Natural killer cell treated with Interleukin-12 subunit alpha and Interleukin-12 subunit beta and Interleukin-15 and Interleukin-18, amount 100 ng/mL, for 72 hours (primary cell): Measurements from ENCODE around the gene GLDC. TPM values are rescaled to one million over a fixed set of nuclear protein-coding genes. Genes with fewer than 3 reads are reported as not detected.

ENCODE experiments used
- ATAC-seq, 2 donors: fragments of 150-1000 bp; cut with Tn5 transposase in 1 of 2; sonication (Bioruptor Pico), chemical (Tn5 transposase) in 1 of 2; 2 replicates each; pipeline ENCODE4 v1.10.0; 2021
- DNase-seq: peaks from one replicate; pipeline ENCODE4 v3.0.0; 2022; ENCODE audit warnings: low spot score
- H3K27ac Mint-ChIP-seq, 2 donors: 1 replicate in 1 of 2; 2 replicates in 1 of 2; pipeline ENCODE4 v1.8.0; 2022; ENCODE audit warnings: mixed read lengths in 2 of 2, mild to moderate bottlenecking in 1 of 2, moderate library complexity in 1 of 2
- H3K27me3 Mint-ChIP-seq, 2 donors: 1 replicate in 1 of 2; 2 replicates in 1 of 2; pipeline ENCODE4 v1.8.0; 2022; ENCODE audit warnings: mixed read lengths in 2 of 2
- H3K36me3 Mint-ChIP-seq: one replicate; pipeline ENCODE4 v1.8.0; 2022; ENCODE audit warnings: mixed read lengths
- H3K4me1 Mint-ChIP-seq, 2 donors: 1 replicate in 1 of 2; 2 replicates in 1 of 2; pipeline ENCODE4 v1.8.0; 2022; ENCODE audit warnings: low read depth in 2 of 2, mixed read lengths in 2 of 2, mild to moderate bottlenecking in 1 of 2
- H3K4me3 Mint-ChIP-seq: one replicate; pipeline ENCODE4 v1.8.0; 2022; ENCODE audit warnings: mixed read lengths
- H3K9me3 Mint-ChIP-seq: 2 replicates; pipeline ENCODE4 v1.8.0; 2022; ENCODE audit warnings: mixed read lengths
- total RNA-seq, 2 donors: library from RNA; stranded (reverse); gene quantifications; one replicate each; pipeline ENCODE4 v1.2.3, GENCODE V29; 2022

Gene GLDC
- total RNA-seq, 2 donors from 2014 or later = 1.4 to 15.2 TPM

- Mint-ChIP-seq H3K36me3 (no peaks in the 10 kb centered on the region), H3K9me3 (no peaks in the 10 kb centered on the region), H3K27ac (no peak overlapping the region), H3K27me3 (peaks cover 0 to 2% of the 10 kb centered on the region in 2 donors), H3K4me1 (no peaks in the 10 kb centered on the region), H3K4me3 (no peak overlapping the region)
- no peak for DNase-seq
- ATAC-seq = no peak
Observed at GRCh38 chr9:6592231-6592630, 53.3 kb downstream of the GLDC start.

GRCh38 chr9:6590772-6591384 is 54.7 kb downstream of the GLDC start:
- DNase-seq = no peak
- no peaks in the 10 kb centered on the region for H3K4me1 Mint-ChIP-seq
- no peak overlapping the region for H3K4me3 Mint-ChIP-seq
- H3K36me3 Mint-ChIP-seq = no peaks in the 10 kb centered on the region
- no peaks in the 10 kb centered on the region for H3K9me3 Mint-ChIP-seq
- no peak for ATAC-seq
- H3K27ac Mint-ChIP-seq = no peak overlapping the region
- peaks cover 0 to 2% of the 10 kb centered on the region in 2 donors for H3K27me3 Mint-ChIP-seq

GRCh38 chr9:6590334-6590733 is 55.2 kb downstream of the GLDC start:
- H3K27me3 Mint-ChIP-seq = peaks cover 0 to 2% of the 10 kb centered on the region in 2 donors
- no peaks in the 10 kb centered on the region for H3K4me1 Mint-ChIP-seq
- H3K27ac Mint-ChIP-seq = no peak overlapping the region
- no peak for ATAC-seq
- H3K9me3 Mint-ChIP-seq = no peaks in the 10 kb centered on the region
- H3K4me3 Mint-ChIP-seq = no peak overlapping the region
- DNase-seq = no peak
- no peaks in the 10 kb centered on the region for H3K36me3 Mint-ChIP-seq

GRCh38 chr9:6584881-6585597 is 60.5 kb downstream of the GLDC start:
- Mint-ChIP-seq H3K4me3 (no peak overlapping the region), H3K4me1 (no peaks in the 10 kb centered on the region), H3K27ac (no peak overlapping the region), H3K36me3 (no peaks in the 10 kb centered on the region), H3K27me3 (peaks cover 6 to 15% of the 10 kb centered on the region in 2 donors), H3K9me3 (no peaks in the 10 kb centered on the region)
- DNase-seq (no peak), ATAC-seq (no peak)

GRCh38 chr9:6581253-6581652 is 64.3 kb downstream of the GLDC start:
- no peak overlapping the region for H3K4me3 Mint-ChIP-seq
- no peak overlapping the region for H3K27ac Mint-ChIP-seq
- H3K27me3 Mint-ChIP-seq = peaks cover 17 to 29% of the 10 kb centered on the region in 2 donors
- no peaks in the 10 kb centered on the region for H3K36me3 Mint-ChIP-seq
- ATAC-seq = no peak
- no peaks in the 10 kb centered on the region for H3K9me3 Mint-ChIP-seq
- no peak for DNase-seq
- no peaks in the 10 kb centered on the region for H3K4me1 Mint-ChIP-seq

- no peak for ATAC-seq
- Mint-ChIP-seq H3K27me3 (peaks cover 17 to 29% of the 10 kb centered on the region in 2 donors), H3K4me1 (no peaks in the 10 kb centered on the region), H3K27ac (no peak overlapping the region), H3K4me3 (no peak overlapping the region), H3K9me3 (no peaks in the 10 kb centered on the region), H3K36me3 (no peaks in the 10 kb centered on the region)
- DNase-seq = no peak
Observed at GRCh38 chr9:6579613-6580012, 65.9 kb downstream of the GLDC start.

- no peaks in the 10 kb centered on the region for H3K36me3 Mint-ChIP-seq
- H3K27me3 Mint-ChIP-seq = peaks cover 26 to 39% of the 10 kb centered on the region in 2 donors
- H3K27ac Mint-ChIP-seq = no peak overlapping the region
- no peaks in the 10 kb centered on the region for H3K9me3 Mint-ChIP-seq
- DNase-seq = no peak
- no peaks in the 10 kb centered on the region for H3K4me1 Mint-ChIP-seq
- no peak for ATAC-seq
- H3K4me3 Mint-ChIP-seq = no peak overlapping the region
Observed at GRCh38 chr9:6576987-6577386, 68.5 kb downstream of the GLDC start.

GRCh38 chr9:6575324-6576034 is 70.0 kb downstream of the GLDC start:
- no peaks in the 10 kb centered on the region for H3K36me3 Mint-ChIP-seq
- peaks cover 28 to 39% of the 10 kb centered on the region in 2 donors for H3K27me3 Mint-ChIP-seq
- ATAC-seq (no peak), DNase-seq (no peak)
- no peaks in the 10 kb centered on the region for H3K4me1 Mint-ChIP-seq
- H3K4me3 Mint-ChIP-seq = no peak overlapping the region
- H3K9me3 Mint-ChIP-seq = no peaks in the 10 kb centered on the region
- no peak overlapping the region for H3K27ac Mint-ChIP-seq

GRCh38 chr9:6567140-6567591 is 78.4 kb downstream of the GLDC start:
- ATAC-seq (peak in 1 of 2 donors; percentile 73), DNase-seq (no peak)
- peaks cover 5 to 12% of the 10 kb centered on the region in 2 donors for H3K27me3 Mint-ChIP-seq
- peak overlapping the region; percentile 58 for H3K4me3 Mint-ChIP-seq
- H3K4me1 Mint-ChIP-seq = peaks cover 0 to 10% of the 10 kb centered on the region in 2 donors
- peak overlapping the region in 1 of 2 donors; percentile 81 for H3K27ac Mint-ChIP-seq
- H3K36me3 Mint-ChIP-seq = no peaks in the 10 kb centered on the region
- H3K9me3 Mint-ChIP-seq = no peaks in the 10 kb centered on the region

- Mint-ChIP-seq H3K4me3 (peak overlapping the region; percentile 58), H3K4me1 (peaks cover 0 to 10% of the 10 kb centered on the region in 2 donors), H3K9me3 (no peaks in the 10 kb centered on the region), H3K36me3 (no peaks in the 10 kb centered on the region), H3K27ac (peak overlapping the region in 1 of 2 donors; percentile 81), H3K27me3 (peaks cover 4 to 7% of the 10 kb centered on the region in 2 donors)
- ATAC-seq (peak; percentile 55 to 89), DNase-seq (no peak)
Observed at GRCh38 chr9:6566409-6567139, 79.0 kb downstream of the GLDC start.

- Mint-ChIP-seq H3K27me3 (no peaks in the 10 kb centered on the region), H3K27ac (no peak overlapping the region), H3K36me3 (no peaks in the 10 kb centered on the region), H3K4me1 (peaks cover 0 to 10% of the 10 kb centered on the region in 2 donors), H3K4me3 (no peak overlapping the region), H3K9me3 (no peaks in the 10 kb centered on the region)
- ATAC-seq (no peak), DNase-seq (no peak)
Observed at GRCh38 chr9:6565312-6565711, 80.2 kb downstream of the GLDC start.

GRCh38 chr9:6564868-6565267 is 80.7 kb downstream of the GLDC start:
- no peaks in the 10 kb centered on the region for H3K27me3 Mint-ChIP-seq
- no peak for ATAC-seq
- no peaks in the 10 kb centered on the region for H3K36me3 Mint-ChIP-seq
- H3K27ac Mint-ChIP-seq = no peak overlapping the region
- H3K4me1 Mint-ChIP-seq = peaks cover 0 to 10% of the 10 kb centered on the region in 2 donors
- DNase-seq = no peak
- H3K9me3 Mint-ChIP-seq = no peaks in the 10 kb centered on the region
- H3K4me3 Mint-ChIP-seq = no peak overlapping the region

GRCh38 chr9:6564360-6564759 is 81.2 kb downstream of the GLDC start:
- DNase-seq = no peak
- H3K27ac Mint-ChIP-seq = no peak overlapping the region
- no peak overlapping the region for H3K4me3 Mint-ChIP-seq
- H3K4me1 Mint-ChIP-seq = peaks cover 0 to 10% of the 10 kb centered on the region in 2 donors
- H3K9me3 Mint-ChIP-seq = no peaks in the 10 kb centered on the region
- no peaks in the 10 kb centered on the region for H3K27me3 Mint-ChIP-seq
- no peak for ATAC-seq
- H3K36me3 Mint-ChIP-seq = no peaks in the 10 kb centered on the region
